ENCODE results near the gene CCL2.

GRCh38 chr17:34276826-34277225 lies 21.7 kb downstream of the CCL2 start:
- TF ChIP-seq CTCF (IDR thresholded peaks at IDR 0.05) (no peak), POLR2AphosphoS5 (IDR thresholded peaks at IDR 0.05) (no peak), POLR2A (IDR thresholded peaks at IDR 0.05) (no peak)

Measured in breast epithelium (tissue), 3 donors.